Measurements from ENCODE around the gene ZNF750. TPM values are rescaled to one million over a fixed set of nuclear protein-coding genes. Genes with fewer than 3 reads are reported as not detected.

ZNF750 gene
- total and polyA plus RNA-seq, 4 donors, result 0.02 to 0.08 TPM; not detected in 2

GRCh38 chr17:82803185-82803584, 36.6 kb downstream of the ZNF750 start (continued):
- TF ChIP-seq CTCF (IDR thresholded peaks at IDR 0.05; ENCODE audit: low read depth, low read length, missing input control) (no peak), EGR1 (IDR thresholded peaks at IDR 0.05; ENCODE audit: low read depth in 2 of 2) (no peak), FOXA1 (IDR thresholded peaks at IDR 0.05) (no peak), SP1 (IDR thresholded peaks at IDR 0.05) (no peak)

DNA sequence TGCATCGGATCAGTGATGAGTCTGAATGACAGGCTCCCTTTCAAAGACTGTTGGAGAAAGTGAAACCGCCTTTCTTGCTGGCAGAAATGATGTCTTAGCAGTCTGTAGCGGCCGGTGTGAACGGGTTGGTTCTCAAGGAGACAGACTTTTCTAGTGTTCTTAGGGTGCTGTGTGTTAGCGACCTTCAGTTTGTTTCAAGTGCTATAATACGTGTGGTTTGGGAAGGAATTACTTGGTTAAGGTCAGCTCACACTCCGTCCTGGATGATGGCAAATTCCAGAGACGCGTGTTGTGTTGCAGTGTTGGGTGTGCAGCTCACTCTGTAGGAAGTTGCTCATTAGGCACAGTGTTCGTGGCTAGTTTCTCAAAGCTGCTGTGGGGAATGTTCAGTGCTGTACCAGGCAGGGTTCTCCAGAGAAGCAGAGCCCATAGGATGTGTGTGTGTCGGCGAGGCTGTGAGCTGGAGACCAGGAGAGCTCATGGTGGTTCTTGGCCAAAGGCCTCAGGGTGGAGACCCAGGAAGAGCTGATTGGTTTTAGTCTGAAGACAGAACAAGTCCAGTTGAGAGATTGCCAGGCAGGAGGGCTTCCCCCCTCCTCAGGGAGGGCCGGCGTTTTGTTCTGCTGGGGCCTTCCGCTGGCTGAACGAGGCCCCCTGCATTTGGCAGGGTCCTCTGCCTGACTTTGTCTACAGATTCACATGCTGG, 37.6 kb downstream of the ZNF750 start:
- Histone ChIP-seq H3K27me3 (ENCODE audit: control insufficient read depth in 4 of 4, insufficient read depth in 4 of 4, low read length in 3 of 4) (no peaks in the 10 kb centered on the region), H3K36me3 (ENCODE audit: control insufficient read depth in 4 of 4, insufficient read depth in 3 of 4, low read depth in 1 of 4, low read length in 3 of 4) (peaks cover 0 to 7% (median 3%) of the 10 kb centered on the region in 4 donors), H3K9me3 (ENCODE audit: control insufficient read depth in 4 of 4, low read length in 3 of 4) (no peaks in the 10 kb centered on the region), H3K4me3 (ENCODE audit: low read depth in 1 of 3, low read length in 3 of 3) (no peak overlapping the region), H3K9ac (ENCODE audit: low read depth in 1 of 2, low read length in 2 of 2) (no peak overlapping the region), H3K27ac (ENCODE audit: low read depth in 1 of 2, low read length in 2 of 2) (no peak overlapping the region), H3K4me1 (ENCODE audit: control insufficient read depth in 4 of 4, insufficient read depth in 4 of 4, low read length in 3 of 4) (no peaks in the 10 kb centered on the region)
- WGBS, result 96% methylated on average over 17 of the region's 17 CpGs
- no peak for DNase-seq (ENCODE audit: low spot score)
- TF ChIP-seq, protein P1, sequence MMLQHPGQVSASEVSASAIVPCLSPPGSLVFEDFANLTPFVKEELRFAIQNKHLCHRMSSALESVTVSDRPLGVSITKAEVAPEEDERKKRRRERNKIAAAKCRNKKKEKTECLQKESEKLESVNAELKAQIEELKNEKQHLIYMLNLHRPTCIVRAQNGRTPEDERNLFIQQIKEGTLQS (IDR thresholded peaks at IDR 0.05), result no peak
- TF ChIP-seq CTCF (IDR thresholded peaks at IDR 0.05; ENCODE audit: low read depth, low read length, missing input control), result no peak
- TF ChIP-seq JUND (IDR thresholded peaks at IDR 0.05), result no peak
- TF ChIP-seq, protein P2, sequence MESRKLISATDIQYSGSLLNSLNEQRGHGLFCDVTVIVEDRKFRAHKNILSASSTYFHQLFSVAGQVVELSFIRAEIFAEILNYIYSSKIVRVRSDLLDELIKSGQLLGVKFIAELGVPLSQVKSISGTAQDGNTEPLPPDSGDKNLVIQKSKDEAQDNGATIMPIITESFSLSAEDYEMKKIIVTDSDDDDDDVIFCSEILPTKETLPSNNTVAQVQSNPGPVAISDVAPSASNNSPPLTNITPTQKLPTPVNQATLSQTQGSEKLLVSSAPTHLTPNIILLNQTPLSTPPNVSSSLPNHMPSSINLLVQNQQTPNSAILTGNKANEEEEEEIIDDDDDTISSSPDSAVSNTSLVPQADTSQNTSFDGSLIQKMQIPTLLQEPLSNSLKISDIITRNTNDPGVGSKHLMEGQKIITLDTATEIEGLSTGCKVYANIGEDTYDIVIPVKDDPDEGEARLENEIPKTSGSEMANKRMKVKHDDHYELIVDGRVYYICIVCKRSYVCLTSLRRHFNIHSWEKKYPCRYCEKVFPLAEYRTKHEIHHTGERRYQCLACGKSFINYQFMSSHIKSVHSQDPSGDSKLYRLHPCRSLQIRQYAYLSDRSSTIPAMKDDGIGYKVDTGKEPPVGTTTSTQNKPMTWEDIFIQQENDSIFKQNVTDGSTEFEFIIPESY (IDR thresholded peaks at IDR 0.05), result no peak
- no peak for TF ChIP-seq RXRA (IDR thresholded peaks at IDR 0.05)
- TF ChIP-seq HNF4A (conservative IDR thresholded peaks at IDR 0.05), result no peak
- TF ChIP-seq MAX (IDR thresholded peaks at IDR 0.05), result no peak

DNA sequence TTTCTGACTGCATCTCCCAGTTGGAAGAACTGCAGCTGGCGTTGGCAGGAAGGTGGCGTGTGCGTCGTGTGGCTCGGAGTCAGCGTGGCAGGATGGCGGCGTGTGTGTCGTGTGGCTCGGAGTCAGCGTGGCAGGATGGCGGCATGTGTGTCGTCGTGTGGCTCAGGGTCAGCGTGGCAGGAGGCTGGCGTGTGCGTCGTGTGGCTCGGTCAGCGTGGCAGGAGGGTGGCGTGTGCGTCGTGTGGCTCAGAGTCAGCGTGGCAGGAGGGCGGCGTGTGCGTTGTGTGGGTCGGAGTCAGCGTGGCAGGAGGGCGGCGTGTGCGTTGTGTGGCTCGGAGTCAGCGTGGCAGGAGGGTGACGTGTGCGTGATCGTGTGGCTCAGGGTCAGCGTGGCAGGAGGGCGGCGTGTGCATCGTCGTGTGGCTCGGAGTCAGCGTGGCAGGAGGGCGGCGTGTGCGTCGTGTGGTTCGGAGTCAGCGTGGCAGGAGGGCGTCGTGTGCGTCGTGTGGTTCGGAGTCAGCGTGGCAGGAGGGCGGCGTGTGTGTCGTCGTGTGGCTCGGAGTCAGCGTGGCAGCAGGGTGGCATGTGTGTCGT, 38.3 kb downstream of the ZNF750 start:
- Histone ChIP-seq H3K4me1 (ENCODE audit: control insufficient read depth in 4 of 4, insufficient read depth in 4 of 4, low read length in 3 of 4) (no peaks in the 10 kb centered on the region), H3K9me3 (ENCODE audit: control insufficient read depth in 4 of 4, low read length in 3 of 4) (no peaks in the 10 kb centered on the region), H3K36me3 (ENCODE audit: control insufficient read depth in 4 of 4, insufficient read depth in 3 of 4, low read depth in 1 of 4, low read length in 3 of 4) (peaks cover 0 to 7% (median 3%) of the 10 kb centered on the region in 4 donors), H3K9ac (ENCODE audit: low read depth in 1 of 2, low read length in 2 of 2) (no peak overlapping the region), H3K27me3 (ENCODE audit: control insufficient read depth in 4 of 4, insufficient read depth in 4 of 4, low read length in 3 of 4) (no peaks in the 10 kb centered on the region), H3K27ac (ENCODE audit: low read depth in 1 of 2, low read length in 2 of 2) (no peak overlapping the region), H3K4me3 (ENCODE audit: low read depth in 1 of 3, low read length in 3 of 3) (no peak overlapping the region)
- no peak for DNase-seq (ENCODE audit: low spot score)
- 99% methylated on average over 63 of the region's 63 CpGs for WGBS
- TF ChIP-seq FOXA2 (IDR thresholded peaks at IDR 0.05), result no peak
- TF ChIP-seq GABPA (IDR thresholded peaks at IDR 0.05 in 1 of 2, conservative IDR thresholded peaks at IDR 0.05 in 1 of 2), result no peak
- TF ChIP-seq, protein P1 (IDR thresholded peaks at IDR 0.05), result no peak
- TF ChIP-seq EGR1 (IDR thresholded peaks at IDR 0.05; ENCODE audit: low read depth in 2 of 2), result no peak
